Left kidney (tissue), 2 donors: ENCODE measurements around the gene ZNF235. TPM values are rescaled to one million over a fixed set of nuclear protein-coding genes. Genes with fewer than 3 reads are reported as not detected.
"Not testable (repeated sequence)": the region's sequence is repeated elsewhere in the genome, so short reads cannot be mapped to it uniquely, and the experiment has no call there.

ENCODE experiments used
- DNase-seq: peaks from one replicate; pipeline ENCODE4 v3.0.0-alpha.2; 2013
- polyA plus RNA-seq: library from polyadenylated mRNA; unstranded; fragments of 120-200 nt; gene quantifications from one replicate; pipeline ENCODE4 v1.2.1, GENCODE V29; 2013; ENCODE audit not compliant: insufficient read length

Gene ZNF235
- polyA plus RNA-seq, 1 donor = 13.5 TPM

DNA sequence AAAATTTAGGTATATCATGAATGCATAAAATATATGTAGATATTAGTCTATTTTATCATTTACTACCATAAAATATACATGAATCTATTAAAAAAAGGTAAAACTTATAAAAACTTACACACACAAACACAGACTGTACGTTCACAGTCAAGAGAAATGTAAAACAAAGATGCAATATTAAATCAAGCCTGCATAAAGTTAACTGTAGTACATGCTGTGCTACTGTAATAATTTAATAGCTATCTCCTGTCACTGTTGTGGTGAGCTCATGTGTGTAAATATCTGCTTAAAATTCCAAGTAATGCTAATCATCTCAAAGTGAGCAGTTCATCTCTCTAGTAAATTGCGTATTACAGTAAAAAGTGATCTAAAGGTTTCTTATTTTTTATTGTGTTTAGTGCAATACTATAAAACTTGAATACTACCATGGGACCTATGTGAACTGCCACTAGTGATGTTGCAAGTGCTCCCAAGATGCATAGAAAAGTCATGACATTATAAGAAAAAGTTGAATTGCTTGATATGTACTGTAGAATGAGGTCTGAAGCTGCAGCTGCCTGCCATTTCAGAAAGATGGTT lies 45.9 kb downstream of the ZNF235 start:
- DNase-seq = no peak

DNA sequence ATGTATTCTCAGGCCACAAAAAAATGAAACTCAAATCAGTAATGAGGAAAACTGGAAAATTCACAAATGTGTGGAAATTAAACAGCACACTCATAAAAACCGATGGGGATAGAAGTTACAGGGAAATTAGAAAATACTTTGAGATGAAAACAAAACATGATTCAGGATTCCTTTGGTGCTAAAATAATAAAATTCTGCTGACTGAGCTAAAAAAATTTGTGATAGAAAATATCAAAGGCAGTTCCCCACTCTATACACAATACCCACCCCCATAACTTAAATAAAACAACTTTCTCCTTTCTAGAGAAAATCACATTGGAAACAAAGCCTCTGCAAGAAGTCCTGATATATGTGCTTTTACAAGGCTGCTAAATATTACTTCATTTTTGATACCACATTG lies 46.7 kb downstream of the ZNF235 start:
- DNase-seq = no peak

DNA sequence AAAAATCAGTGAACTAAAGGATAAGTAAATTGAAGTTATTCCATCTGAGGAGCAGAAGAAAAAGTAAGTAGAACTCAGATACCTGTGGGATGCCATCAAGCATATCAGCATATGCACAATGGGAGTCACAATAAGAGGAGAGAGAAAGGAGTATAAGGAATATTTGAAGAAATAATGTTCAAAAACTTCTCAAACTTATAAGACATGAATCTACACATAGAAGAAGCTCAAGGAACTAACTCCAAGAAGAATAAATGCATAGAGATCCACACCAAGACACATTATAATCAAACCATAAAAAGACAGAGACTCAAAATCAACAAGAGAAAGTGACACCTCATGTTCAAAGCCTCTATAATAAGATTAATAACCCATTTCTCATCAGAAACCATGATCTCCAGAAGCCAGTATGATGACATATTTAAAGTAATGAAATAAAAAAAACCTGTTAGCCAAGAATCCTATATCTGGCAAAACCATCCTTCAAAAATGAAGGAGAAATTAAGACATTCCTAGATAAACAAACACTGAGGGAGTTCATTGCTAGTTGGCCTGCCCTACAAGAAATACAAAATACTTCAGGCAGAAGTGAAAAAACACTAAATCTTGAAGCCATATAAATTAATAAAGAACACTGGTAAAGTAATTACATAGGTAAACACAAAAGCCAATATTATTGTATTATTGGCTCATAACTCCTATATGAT lies 49.0 kb downstream of the ZNF235 start:
- no peak for DNase-seq

DNA sequence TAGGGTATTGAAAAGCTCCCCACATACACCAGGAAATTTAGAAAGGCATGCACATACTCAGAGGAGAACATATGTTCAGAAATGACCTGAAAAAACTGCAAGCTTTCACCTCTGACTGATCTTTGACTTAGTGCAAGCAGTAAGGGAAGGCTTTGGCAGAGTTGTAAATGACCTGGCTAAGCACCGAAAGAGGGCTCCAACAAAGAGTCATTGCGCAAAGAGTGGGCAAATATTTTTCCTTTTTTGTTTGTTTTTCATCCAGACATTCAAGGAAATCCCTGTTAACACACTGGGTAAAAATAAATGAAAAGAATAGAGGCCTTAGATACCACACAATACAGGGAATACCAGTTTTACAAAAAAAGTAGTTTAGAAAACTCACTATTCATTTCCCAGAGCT lies 50.3 kb downstream of the ZNF235 start:
- no peak for DNase-seq

DNA sequence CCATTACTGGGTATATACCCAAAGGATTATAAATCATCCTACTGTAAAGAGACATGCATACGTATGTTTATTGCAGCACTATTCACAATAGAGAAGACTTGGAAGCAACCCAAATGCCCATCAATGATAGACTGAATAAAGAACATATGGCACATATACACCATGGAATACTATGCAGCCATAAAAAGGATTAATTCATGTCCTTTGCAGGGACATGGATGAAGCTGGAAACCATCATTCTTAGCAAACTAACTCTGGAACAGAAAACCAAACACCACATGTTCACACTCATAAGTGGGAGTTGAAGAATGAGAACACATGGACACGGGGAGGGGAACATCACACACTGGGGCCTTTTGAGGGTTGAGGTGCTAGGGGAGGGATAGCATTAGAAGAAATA lies 51.4 kb downstream of the ZNF235 start:
- DNase-seq = not testable (repeated sequence)

DNA sequence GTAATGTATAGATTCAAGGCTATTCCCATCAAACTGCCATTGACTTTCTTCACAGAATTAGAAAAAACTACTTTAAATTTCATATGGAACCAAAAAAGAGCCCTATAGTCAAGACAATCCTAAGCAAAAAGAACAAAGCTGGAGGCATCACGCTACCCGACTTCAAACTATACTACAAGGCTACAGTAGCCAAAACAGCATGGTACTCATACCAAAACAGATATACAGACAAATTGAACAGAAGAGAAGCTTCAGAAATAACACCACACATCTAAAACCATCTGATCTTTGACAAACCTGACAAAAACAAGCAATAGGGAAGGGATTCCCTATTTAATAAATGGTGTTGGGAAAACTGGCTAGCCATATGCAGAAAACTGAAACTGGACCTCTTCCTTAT lies 52.5 kb downstream of the ZNF235 start:
- not testable (repeated sequence) for DNase-seq

DNA sequence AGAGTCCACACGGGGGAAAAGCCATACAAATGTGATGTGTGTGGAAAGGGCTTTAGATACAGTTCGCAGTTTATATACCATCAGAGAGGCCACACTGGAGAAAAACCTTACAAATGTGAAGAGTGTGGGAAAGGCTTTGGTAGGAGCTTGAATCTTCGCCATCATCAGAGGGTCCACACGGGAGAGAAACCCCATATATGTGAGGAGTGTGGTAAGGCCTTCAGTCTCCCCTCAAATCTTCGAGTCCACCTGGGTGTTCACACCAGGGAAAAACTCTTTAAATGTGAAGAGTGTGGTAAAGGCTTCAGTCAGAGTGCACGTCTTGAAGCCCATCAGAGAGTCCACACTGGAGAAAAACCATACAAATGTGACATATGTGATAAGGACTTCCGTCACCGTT lies 68.4 kb downstream of the ZNF235 start:
- DNase-seq = no peak

Other genes starting within 250 kb of the ZNF235 start
- gene ZNF284, start 232.9 kb downstream of the ZNF235 start, polyA plus RNA-seq = 6.2 TPM
- gene ZNF224, start 210.7 kb downstream of the ZNF235 start, polyA plus RNA-seq = 50.2 TPM
- 12.8 TPM for gene ZNF225, start 191.6 kb downstream of the ZNF235 start, polyA plus RNA-seq
- gene ZNF234, start 163.5 kb downstream of the ZNF235 start, polyA plus RNA-seq = 20.5 TPM
- 31.8 TPM for gene ZNF226, start 139.9 kb downstream of the ZNF235 start, polyA plus RNA-seq
- gene ZNF227, start 92.5 kb downstream of the ZNF235 start, polyA plus RNA-seq = 30.6 TPM
- gene ZNF233, start 45.1 kb downstream of the ZNF235 start, polyA plus RNA-seq = 7.5 TPM
- 14.0 TPM for gene ZNF112, start 51.7 kb upstream of the ZNF235 start, polyA plus RNA-seq
- 12.7 TPM for gene ZNF285, start 96.6 kb upstream of the ZNF235 start, polyA plus RNA-seq
- gene ZNF229, start 143.4 kb upstream of the ZNF235 start, polyA plus RNA-seq = 18.4 TPM
- 18.4 TPM for gene ZNF180, start 195.5 kb upstream of the ZNF235 start, polyA plus RNA-seq
- gene CEACAM20, start 224.7 kb upstream of the ZNF235 start, polyA plus RNA-seq = not detected